Astrocyte of the spinal cord (primary cell): Measurements from ENCODE around the gene CLCA2.
"Not testable (repeated sequence)": the region's sequence is repeated elsewhere in the genome, so short reads cannot be mapped to it uniquely, and the experiment has no call there.

Experiments
- DNase-seq: peaks from one replicate; pipeline ENCODE4 v3.0.0; 2011; ENCODE audit warnings: low read depth, low spot score
- H3K4me3 ChIP-seq: 2 replicates; pipeline ENCODE4 v1.5.1; 2011; ENCODE audit warnings: low read depth, mild to moderate bottlenecking, low read length, moderate library complexity
- in situ Hi-C: cut with HindIII; loops from 2 replicates; pipeline ENCODE4 v1.10.0; 2017; ENCODE audit warnings: low sequenced_read_pairs
- TF ChIP-seq, protein P1 (sequence below): IDR thresholded peaks from 2 replicates; pipeline ENCODE4 v1.5.1; 2012; ENCODE audit warnings: low read depth, mild to moderate bottlenecking, low read length, inconsistent platforms

The CLCA2 gene

GRCh38 chr1:86491171-86491950 lies 67.4 kb downstream of the CLCA2 start:
- H3K4me3 ChIP-seq = no peak overlapping the region
- TF ChIP-seq, protein P1, sequence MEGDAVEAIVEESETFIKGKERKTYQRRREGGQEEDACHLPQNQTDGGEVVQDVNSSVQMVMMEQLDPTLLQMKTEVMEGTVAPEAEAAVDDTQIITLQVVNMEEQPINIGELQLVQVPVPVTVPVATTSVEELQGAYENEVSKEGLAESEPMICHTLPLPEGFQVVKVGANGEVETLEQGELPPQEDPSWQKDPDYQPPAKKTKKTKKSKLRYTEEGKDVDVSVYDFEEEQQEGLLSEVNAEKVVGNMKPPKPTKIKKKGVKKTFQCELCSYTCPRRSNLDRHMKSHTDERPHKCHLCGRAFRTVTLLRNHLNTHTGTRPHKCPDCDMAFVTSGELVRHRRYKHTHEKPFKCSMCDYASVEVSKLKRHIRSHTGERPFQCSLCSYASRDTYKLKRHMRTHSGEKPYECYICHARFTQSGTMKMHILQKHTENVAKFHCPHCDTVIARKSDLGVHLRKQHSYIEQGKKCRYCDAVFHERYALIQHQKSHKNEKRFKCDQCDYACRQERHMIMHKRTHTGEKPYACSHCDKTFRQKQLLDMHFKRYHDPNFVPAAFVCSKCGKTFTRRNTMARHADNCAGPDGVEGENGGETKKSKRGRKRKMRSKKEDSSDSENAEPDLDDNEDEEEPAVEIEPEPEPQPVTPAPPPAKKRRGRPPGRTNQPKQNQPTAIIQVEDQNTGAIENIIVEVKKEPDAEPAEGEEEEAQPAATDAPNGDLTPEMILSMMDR = no peak
- in situ Hi-C loops = no loop called here
- no peak for DNase-seq

DNA sequence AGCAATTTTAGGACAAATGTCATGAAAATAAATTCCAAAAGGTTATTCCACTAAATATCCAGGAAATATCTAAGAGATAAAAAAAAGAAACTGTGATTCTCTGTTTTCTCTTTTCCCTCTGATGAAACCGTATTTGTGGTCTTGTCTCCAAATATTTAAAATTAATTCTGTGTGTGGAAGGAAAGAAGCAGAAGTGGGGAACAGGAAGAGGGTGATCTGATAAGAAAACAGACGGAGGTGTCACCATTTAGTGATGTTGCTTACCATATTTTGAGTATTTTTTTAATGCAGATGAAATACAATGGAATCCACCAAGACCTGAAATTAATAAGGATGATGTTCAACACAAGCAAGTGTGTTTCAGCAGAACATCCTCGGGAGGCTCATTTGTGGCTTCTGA lies 74.3 kb downstream of the CLCA2 start:
- no peak for DNase-seq
- in situ Hi-C loops = no loop called here
- no peak overlapping the region for H3K4me3 ChIP-seq
- TF ChIP-seq, protein P1 = no peak

GRCh38 chr1:86499987-86500593 lies 76.1 kb downstream of the CLCA2 start:
- in situ Hi-C loops = no loop called here
- TF ChIP-seq, protein P1 = peak; percentile 57
- peak; percentile 35 for DNase-seq
- no peak overlapping the region for H3K4me3 ChIP-seq

- H3K4me3 ChIP-seq = no peak overlapping the region
- DNase-seq = no peak
- TF ChIP-seq, protein P1 = no peak
- in situ Hi-C loops = no loop called here
These were observed 76.7 kb downstream of the CLCA2 start for GRCh38 chr1:86500714-86501113.

- DNase-seq, in situ Hi-C loops: not testable (repeated sequence)
- peak overlapping the region; percentile 2 for H3K4me3 ChIP-seq
These were observed 78.2 kb downstream of the CLCA2 start for GRCh38 chr1:86502125-86502646.

DNA sequence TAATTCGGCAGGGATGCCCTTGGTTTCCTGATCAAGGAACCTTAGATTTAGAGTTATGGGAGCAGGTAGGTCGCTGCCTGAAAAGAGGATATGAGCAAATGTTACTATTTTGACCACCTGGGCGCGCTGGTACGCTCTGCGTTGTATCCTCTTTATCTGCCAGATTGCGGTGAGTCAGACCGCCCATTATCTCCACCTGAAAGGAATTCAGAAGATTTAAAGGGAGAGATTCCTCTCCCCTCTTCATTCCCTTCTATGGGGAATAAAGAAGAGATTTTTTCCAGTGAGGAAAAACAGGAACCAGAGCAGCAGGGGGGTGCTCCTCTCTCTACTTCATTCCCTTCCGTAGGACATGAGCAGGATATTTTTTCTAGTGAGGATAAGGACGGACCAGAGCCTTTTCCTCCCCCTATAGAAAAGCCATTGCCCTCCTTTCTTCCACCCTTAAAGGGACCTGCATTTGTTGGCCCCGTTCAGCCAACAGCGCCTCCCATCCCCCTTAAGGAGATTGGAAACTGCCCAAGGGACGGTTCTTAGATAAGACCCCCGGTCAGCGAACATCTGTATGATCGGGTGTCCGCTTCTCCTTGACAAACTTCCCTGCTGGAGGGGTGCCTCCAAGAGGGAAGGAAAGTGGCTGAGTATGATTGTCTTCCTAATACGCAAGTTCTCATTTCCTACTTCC lies 78.9 kb downstream of the CLCA2 start:
- in situ Hi-C loops = no loop called here
- no peak overlapping the region for H3K4me3 ChIP-seq
- TF ChIP-seq, protein P1 = no peak
- no peak for DNase-seq

More at GRCh38 chr1:86502125-86502646, 78.2 kb downstream of the CLCA2 start:
- TF ChIP-seq, protein P1 = peak; percentile 40
